Measurements from ENCODE around the gene PTDSS2.

The PTDSS2 gene

GRCh38 chr11:533586-534395, 83.7 kb downstream of the PTDSS2 start:
- DNase-seq, result no peak

GRCh38 chr11:534396-535209, 84.5 kb downstream of the PTDSS2 start:
- no peak for DNase-seq

- no peak for DNase-seq
These were observed 85.1 kb downstream of the PTDSS2 start for GRCh38 chr11:535210-535518.

GRCh38 chr11:535519-536454, 85.7 kb downstream of the PTDSS2 start, which contains the start of gene HRAS:
Gene HRAS (minus strand): TSS chr11:535576.
- DNase-seq, result peak; percentile 95

GRCh38 chr11:536841-537621, 87.0 kb downstream of the PTDSS2 start, which contains the start of gene LRRC56:
Gene LRRC56 (plus strand): TSS chr11:537527. CDS start chr11:540685, 3,158 bp downstream.
- peak; percentile 90 for DNase-seq

GRCh38 chr11:537622-538430, 87.7 kb downstream of the PTDSS2 start:
- no peak for DNase-seq

- no peak for DNase-seq
These were observed 88.5 kb downstream of the PTDSS2 start for GRCh38 chr11:538431-539051.

GRCh38 chr11:539971-540481, 89.9 kb downstream of the PTDSS2 start:
- no peak for DNase-seq
